IPS-18c (cell line): ENCODE results near the gene CSN1S1.
"Not testable (repeated sequence)": the region's sequence is repeated elsewhere in the genome, so short reads cannot be mapped to it uniquely, and the experiment has no call there.

Experiments used
- H3K4me3 ChIP-seq: 2 replicates; pipeline ENCODE4 v1.7.0; 2013; ENCODE audit warnings: low read depth, mild to moderate bottlenecking, low read length, moderate library complexity; ENCODE audit not compliant: insufficient read depth
- H3K9me3 ChIP-seq: one replicate; pipeline ENCODE4 v1.6.1; 2013; ENCODE audit warnings: mild to moderate bottlenecking, low read length, moderate library complexity; ENCODE audit not compliant: control insufficient read depth, insufficient read depth

CSN1S1 gene

GRCh38 chr4:69930768-69931167, at the start of gene CSN1S1:
Gene CSN1S1 (plus strand): TSS chr4:69931068. CDS start chr4:69932556, 1,488 bp downstream.
- Histone ChIP-seq H3K9me3 (no peaks in the 10 kb centered on the region), H3K4me3 (no peak within 1 kb of the TSS)

- Histone ChIP-seq H3K4me3 (no peak overlapping the region), H3K9me3 (no peaks in the 10 kb centered on the region)
Measured at GRCh38 chr4:69881173-69881773, 49.6 kb upstream of the CSN1S1 start.

- H3K4me3 ChIP-seq = no peak overlapping the region
- no peaks in the 10 kb centered on the region for H3K9me3 ChIP-seq
Measured at GRCh38 chr4:69882150-69882549, 48.7 kb upstream of the CSN1S1 start.

GRCh38 chr4:69888336-69888735, 42.5 kb upstream of the CSN1S1 start:
- no peaks in the 10 kb centered on the region for H3K9me3 ChIP-seq
- no peak overlapping the region for H3K4me3 ChIP-seq

GRCh38 chr4:69894186-69894585, 36.7 kb upstream of the CSN1S1 start:
- H3K9me3 ChIP-seq = no peaks in the 10 kb centered on the region
- H3K4me3 ChIP-seq = no peak overlapping the region

- H3K4me3 ChIP-seq = no peak overlapping the region
- no peaks in the 10 kb centered on the region for H3K9me3 ChIP-seq
Measured at GRCh38 chr4:69894721-69895120, 36.1 kb upstream of the CSN1S1 start.

- H3K4me3 ChIP-seq = no peak overlapping the region
Measured at GRCh38 chr4:69896530-69897116, 34.2 kb upstream of the CSN1S1 start.

GRCh38 chr4:69907151-69907550, 23.7 kb upstream of the CSN1S1 start:
- H3K4me3 ChIP-seq = no peak overlapping the region
- no peaks in the 10 kb centered on the region for H3K9me3 ChIP-seq

More at GRCh38 chr4:69896530-69897116, 34.2 kb upstream of the CSN1S1 start:
- no peaks in the 10 kb centered on the region for H3K9me3 ChIP-seq

- H3K9me3 ChIP-seq = no peaks in the 10 kb centered on the region
Measured at GRCh38 chr4:69909195-69909594, 21.7 kb upstream of the CSN1S1 start.

GRCh38 chr4:69910016-69910782, 20.7 kb upstream of the CSN1S1 start:
- H3K4me3 ChIP-seq = no peak overlapping the region
- no peaks in the 10 kb centered on the region for H3K9me3 ChIP-seq

More at GRCh38 chr4:69909195-69909594, 21.7 kb upstream of the CSN1S1 start:
- no peak overlapping the region for H3K4me3 ChIP-seq

GRCh38 chr4:69920874-69921273, 10.0 kb upstream of the CSN1S1 start:
- Histone ChIP-seq H3K9me3 (no peaks in the 10 kb centered on the region), H3K4me3 (no peak overlapping the region)

- H3K4me3 ChIP-seq, H3K9me3 ChIP-seq: not testable (repeated sequence)
Measured at GRCh38 chr4:69923782-69924410, 7.0 kb upstream of the CSN1S1 start.

- H3K9me3 ChIP-seq = no peaks in the 10 kb centered on the region
- H3K4me3 ChIP-seq = no peak overlapping the region
Measured at GRCh38 chr4:69934150-69934549, 3.3 kb downstream of the CSN1S1 start.

- H3K9me3 ChIP-seq = no peaks in the 10 kb centered on the region
- H3K4me3 ChIP-seq = no peak overlapping the region
Measured at GRCh38 chr4:69936566-69936965, 5.7 kb downstream of the CSN1S1 start.

- Histone ChIP-seq H3K4me3 (no peak overlapping the region), H3K9me3 (no peaks in the 10 kb centered on the region)
Measured at GRCh38 chr4:69951602-69952001, 20.7 kb downstream of the CSN1S1 start.

- Histone ChIP-seq H3K9me3 (no peaks in the 10 kb centered on the region), H3K4me3 (no peak overlapping the region)
Measured at GRCh38 chr4:69957209-69957608, 26.3 kb downstream of the CSN1S1 start.

- H3K4me3 ChIP-seq = no peak within 1 kb of the TSS
- no peaks in the 10 kb centered on the region for H3K9me3 ChIP-seq
Measured at GRCh38 chr4:69965628-69966027, 34.8 kb downstream of the CSN1S1 start, which contains the start of gene CSN2. Gene CSN2 (minus strand): TSS chr4:69965728. CDS start chr4:69960995, 4,733 bp downstream.

GRCh38 chr4:69970071-69970470, 39.2 kb downstream of the CSN1S1 start:
- Histone ChIP-seq H3K4me3 (no peak overlapping the region), H3K9me3 (no peaks in the 10 kb centered on the region)
